Measurements from ENCODE around the gene SBF2. TPM values are rescaled to one million over a fixed set of nuclear protein-coding genes. Genes with fewer than 3 reads are reported as not detected.

The SBF2 gene
- total RNA-seq, 3 donors from 2014 or later (not counting 1 experiment from before 2014, with no cell fraction given), result 25.2 to 26.9 (median 26.3) TPM

DNA sequence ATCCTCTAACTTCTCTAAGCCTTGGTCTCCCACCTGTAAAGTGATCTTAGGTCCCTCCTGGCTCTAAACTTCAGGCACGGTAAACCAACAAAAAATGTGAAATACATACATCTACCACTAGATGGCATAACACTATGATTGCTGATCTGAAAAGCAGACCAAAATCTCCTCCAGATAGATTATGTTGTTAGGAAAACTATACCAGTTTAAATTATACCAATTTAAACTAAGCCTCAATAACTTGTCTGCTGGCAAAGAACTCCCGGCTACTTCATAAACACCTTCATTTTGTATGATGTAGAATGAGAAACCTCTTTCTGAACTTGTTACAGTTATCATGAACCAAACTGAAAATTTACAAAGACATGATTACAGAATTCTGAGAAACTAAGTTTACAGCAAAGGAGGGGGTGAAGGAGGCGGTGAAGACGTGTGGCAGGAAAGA lies 85.9 kb downstream of the SBF2 start:
- no peaks in the 10 kb centered on the region for H3K4me1 Mint-ChIP-seq
- WGBS (ENCODE audit: insufficient coverage), result 22% methylated on average over 3 of the region's 4 CpGs
- peak in 1 of 2 donors; percentile 73 for DNase-seq

DNA sequence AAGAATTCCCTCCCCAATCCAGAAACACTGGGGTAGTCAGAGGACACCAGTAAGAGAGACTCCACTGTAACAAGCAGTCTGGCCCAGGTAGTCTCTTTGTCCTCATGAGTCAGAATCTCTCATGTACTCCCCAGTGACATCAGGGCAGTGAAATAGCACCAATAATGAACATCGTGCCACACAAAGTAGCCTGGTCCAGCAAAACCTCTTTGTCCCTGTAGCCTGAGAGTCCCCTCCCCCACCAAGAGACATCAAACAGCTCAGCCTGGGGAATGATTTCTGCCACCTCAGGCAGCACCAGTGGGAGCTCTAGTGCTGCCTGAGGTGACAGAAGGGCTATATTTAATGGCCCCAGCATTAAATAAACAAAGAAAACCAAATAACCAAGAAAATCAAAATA lies 88.1 kb downstream of the SBF2 start:
- ATAC-seq, result no peak
- Histone ChIP-seq H3K4me1 (ENCODE audit: control insufficient read depth, insufficient read depth, low read length) (no peaks in the 10 kb centered on the region), H3K9me3 (ENCODE audit: control insufficient read depth, insufficient read depth, low read length) (peaks cover 2% of the 10 kb centered on the region), H3K27ac (ENCODE audit: low read length) (no peak overlapping the region), H3K4me3 (ENCODE audit: low read length) (no peak overlapping the region), H3K36me3 (ENCODE audit: control insufficient read depth, insufficient read depth, low read length) (no peaks in the 10 kb centered on the region), H3K27me3 (ENCODE audit: control insufficient read depth, insufficient read depth, low read length) (no peaks in the 10 kb centered on the region)
- TF ChIP-seq, protein P1, sequence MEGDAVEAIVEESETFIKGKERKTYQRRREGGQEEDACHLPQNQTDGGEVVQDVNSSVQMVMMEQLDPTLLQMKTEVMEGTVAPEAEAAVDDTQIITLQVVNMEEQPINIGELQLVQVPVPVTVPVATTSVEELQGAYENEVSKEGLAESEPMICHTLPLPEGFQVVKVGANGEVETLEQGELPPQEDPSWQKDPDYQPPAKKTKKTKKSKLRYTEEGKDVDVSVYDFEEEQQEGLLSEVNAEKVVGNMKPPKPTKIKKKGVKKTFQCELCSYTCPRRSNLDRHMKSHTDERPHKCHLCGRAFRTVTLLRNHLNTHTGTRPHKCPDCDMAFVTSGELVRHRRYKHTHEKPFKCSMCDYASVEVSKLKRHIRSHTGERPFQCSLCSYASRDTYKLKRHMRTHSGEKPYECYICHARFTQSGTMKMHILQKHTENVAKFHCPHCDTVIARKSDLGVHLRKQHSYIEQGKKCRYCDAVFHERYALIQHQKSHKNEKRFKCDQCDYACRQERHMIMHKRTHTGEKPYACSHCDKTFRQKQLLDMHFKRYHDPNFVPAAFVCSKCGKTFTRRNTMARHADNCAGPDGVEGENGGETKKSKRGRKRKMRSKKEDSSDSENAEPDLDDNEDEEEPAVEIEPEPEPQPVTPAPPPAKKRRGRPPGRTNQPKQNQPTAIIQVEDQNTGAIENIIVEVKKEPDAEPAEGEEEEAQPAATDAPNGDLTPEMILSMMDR (IDR thresholded peaks at IDR 0.05), result no peak
- intact Hi-C loops (cut with micrococcal nuclease), result loop anchor here (5.0 kb wide), 1 partner anchor 531 kb away; no protein-coding TSS in a partner anchor
- Mint-ChIP-seq H3K36me3 (peaks cover 11% of the 10 kb centered on the region), H3K27ac (no peak overlapping the region), H3K27me3 (ENCODE audit: low read depth in 2 of 2) (no peaks in the 10 kb centered on the region), H3K9me3 (peaks cover 0 to 6% of the 10 kb centered on the region in 2 donors), H3K4me3 (no peak overlapping the region), H3K4me1 (no peaks in the 10 kb centered on the region)
- 95% methylated on average over 1 of the region's 1 CpG for WGBS (ENCODE audit: insufficient coverage)
- no peak for DNase-seq

More for the DNA sequence above, 85.9 kb downstream of the SBF2 start:
- peaks cover 2% of the 10 kb centered on the region for H3K9me3 ChIP-seq (ENCODE audit: control insufficient read depth, insufficient read depth, low read length)
- Mint-ChIP-seq H3K9me3 (peaks cover 0 to 4% of the 10 kb centered on the region in 2 donors), H3K27me3 (ENCODE audit: low read depth in 2 of 2) (no peaks in the 10 kb centered on the region), H3K27ac (no peak overlapping the region), H3K36me3 (peaks cover 6% of the 10 kb centered on the region), H3K4me3 (no peak overlapping the region)
- H3K36me3 ChIP-seq (ENCODE audit: control insufficient read depth, insufficient read depth, low read length), result no peaks in the 10 kb centered on the region
- intact Hi-C loops (cut with micrococcal nuclease), result loop anchor here (1.0 to 5.0 kb wide), 3 partner anchors 100 to 529 kb away; no protein-coding TSS in a partner anchor
- TF ChIP-seq, protein P1 (IDR thresholded peaks at IDR 0.05), result peak; percentile 77
- peak; percentile 58 to 74 (median 68) for ATAC-seq
- H3K27ac ChIP-seq (ENCODE audit: low read length), result no peak overlapping the region
- no peaks in the 10 kb centered on the region for H3K4me1 ChIP-seq (ENCODE audit: control insufficient read depth, insufficient read depth, low read length)
- no peak overlapping the region for H3K4me3 ChIP-seq (ENCODE audit: low read length)
- no peaks in the 10 kb centered on the region for H3K27me3 ChIP-seq (ENCODE audit: control insufficient read depth, insufficient read depth, low read length)

DNA sequence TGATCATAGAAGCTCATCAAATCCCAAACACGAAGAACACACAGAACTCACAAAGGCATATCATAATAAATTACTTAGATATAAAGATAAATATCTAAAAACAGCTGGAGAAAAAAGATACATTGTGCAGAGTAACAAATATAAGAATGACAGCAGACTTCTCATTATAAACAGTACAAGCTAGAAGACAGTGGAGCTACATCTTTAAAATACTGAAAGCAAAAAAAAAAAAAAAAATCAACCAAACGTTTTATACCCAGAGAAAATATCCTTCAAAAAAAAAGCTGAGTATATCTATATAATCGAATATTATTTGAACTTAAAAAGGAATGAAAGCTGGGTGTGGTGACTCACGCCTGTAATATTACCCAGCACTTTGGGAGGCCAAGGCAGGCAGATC lies 90.0 kb downstream of the SBF2 start:
- Mint-ChIP-seq H3K4me3 (no peak overlapping the region), H3K9me3 (peaks cover 0 to 6% of the 10 kb centered on the region in 2 donors), H3K27me3 (ENCODE audit: low read depth in 2 of 2) (no peaks in the 10 kb centered on the region), H3K36me3 (peaks cover 11% of the 10 kb centered on the region), H3K4me1 (no peaks in the 10 kb centered on the region), H3K27ac (no peak overlapping the region)
- H3K9me3 ChIP-seq (ENCODE audit: control insufficient read depth, insufficient read depth, low read length), result peaks cover 2% of the 10 kb centered on the region
- H3K27me3 ChIP-seq (ENCODE audit: control insufficient read depth, insufficient read depth, low read length), result no peaks in the 10 kb centered on the region
- no peaks in the 10 kb centered on the region for H3K4me1 ChIP-seq (ENCODE audit: control insufficient read depth, insufficient read depth, low read length)
- H3K4me3 ChIP-seq (ENCODE audit: low read length), result no peak overlapping the region
- 90% methylated on average over 1 of the region's 4 CpGs for WGBS (ENCODE audit: insufficient coverage)
- TF ChIP-seq, protein P1 (IDR thresholded peaks at IDR 0.05), result no peak
- ATAC-seq (no peak), DNase-seq (no peak)
- intact Hi-C loops (cut with micrococcal nuclease), result no loop called here
- H3K27ac ChIP-seq (ENCODE audit: low read length), result no peak overlapping the region
- H3K36me3 ChIP-seq (ENCODE audit: control insufficient read depth, insufficient read depth, low read length), result no peaks in the 10 kb centered on the region

DNA sequence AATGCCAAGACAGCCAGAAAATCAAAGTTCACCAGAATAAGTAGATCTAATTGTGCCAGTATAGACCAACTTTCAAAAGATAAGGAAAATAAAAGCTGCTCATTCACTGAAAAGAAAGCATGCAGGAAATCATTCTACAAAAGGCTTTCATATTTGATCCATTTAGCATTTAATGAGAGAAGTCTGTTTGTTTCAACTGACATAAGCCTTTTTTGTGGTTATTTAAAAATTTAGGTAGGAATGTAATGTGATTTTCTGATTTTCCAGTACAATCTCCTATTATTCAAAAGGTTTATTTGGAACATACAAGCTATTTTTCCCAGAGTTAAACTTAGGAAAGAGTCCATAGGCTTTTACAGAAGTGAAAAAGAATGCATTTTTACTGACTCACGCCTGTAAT lies 92.7 kb downstream of the SBF2 start:
- H3K4me3 ChIP-seq (ENCODE audit: low read length), result no peak overlapping the region
- H3K36me3 Mint-ChIP-seq, result peaks cover 11% of the 10 kb centered on the region
- TF ChIP-seq, protein P1 (IDR thresholded peaks at IDR 0.05), result no peak
- no peak overlapping the region for H3K4me3 Mint-ChIP-seq
- intact Hi-C loops (cut with micrococcal nuclease), result no loop called here
- H3K27ac ChIP-seq (ENCODE audit: low read length), result no peak overlapping the region
- H3K27ac Mint-ChIP-seq, result no peak overlapping the region
- no peak for ATAC-seq
- 82% methylated on average over 1 of the region's 1 CpG for WGBS (ENCODE audit: insufficient coverage)
- no peaks in the 10 kb centered on the region for H3K27me3 Mint-ChIP-seq (ENCODE audit: low read depth in 2 of 2)
- H3K27me3 ChIP-seq (ENCODE audit: control insufficient read depth, insufficient read depth, low read length), result no peaks in the 10 kb centered on the region
- H3K9me3 ChIP-seq (ENCODE audit: control insufficient read depth, insufficient read depth, low read length), result peaks cover 2% of the 10 kb centered on the region
- H3K4me1 ChIP-seq (ENCODE audit: control insufficient read depth, insufficient read depth, low read length), result no peaks in the 10 kb centered on the region
- no peaks in the 10 kb centered on the region for H3K4me1 Mint-ChIP-seq
- no peaks in the 10 kb centered on the region for H3K36me3 ChIP-seq (ENCODE audit: control insufficient read depth, insufficient read depth, low read length)
- DNase-seq, result no peak
- peaks cover 0 to 6% of the 10 kb centered on the region in 2 donors for H3K9me3 Mint-ChIP-seq

Measured in natural killer cell (primary cell).